Astrocyte (in vitro differentiated cells and primary cell): ENCODE results near the gene CD1D. TPM values are rescaled to one million over a fixed set of nuclear protein-coding genes. Genes with fewer than 3 reads are reported as not detected.

Experiments used
- DNase-seq: peaks from one replicate; pipeline ENCODE4 v3.0.0-alpha.2; 2010; ENCODE audit warnings: low read depth
- FAIRE-seq: peaks from 2 replicates; lab custom pipeline; 2011; peaks lifted over from hg19 to GRCh38; lab: Jason Lieb, UNC
- H2AFZ ChIP-seq: 2 replicates; pipeline ENCODE4 v1.6.0; 2012; ENCODE audit warnings: low read depth, low read length, inconsistent platforms
- H3K27ac ChIP-seq: 2 replicates; pipeline ENCODE4 v1.5.1; 2011; ENCODE audit warnings: low read depth, low read length, inconsistent platforms
- H3K27me3 ChIP-seq: 2 replicates; pipeline ENCODE4 v1.6.0; 2011; ENCODE audit warnings: low read length, inconsistent platforms; ENCODE audit not compliant: insufficient read depth
- H3K36me3 ChIP-seq: 2 replicates; pipeline ENCODE4 v1.5.1; 2011; ENCODE audit warnings: low read length, inconsistent platforms; ENCODE audit not compliant: insufficient read depth
- H3K4me1 ChIP-seq: 2 replicates; pipeline ENCODE4 v1.5.1; 2011; ENCODE audit warnings: low read length, inconsistent platforms; ENCODE audit not compliant: insufficient read depth
- H3K4me2 ChIP-seq: 2 replicates; pipeline ENCODE4 v1.6.0; 2012; ENCODE audit warnings: low read length, inconsistent platforms
- H3K4me3 ChIP-seq: 2 replicates; pipeline ENCODE4 v1.5.1; 2011; ENCODE audit warnings: low read depth, mild to moderate bottlenecking, low read length, inconsistent platforms; ENCODE audit not compliant: insufficient read depth
- H3K79me2 ChIP-seq: 2 replicates; pipeline ENCODE4 v1.6.0; 2012; ENCODE audit warnings: mild to moderate bottlenecking, low read length, inconsistent platforms; ENCODE audit not compliant: insufficient read depth
- H3K9ac ChIP-seq: 2 replicates; pipeline ENCODE4 v1.6.0; 2012; ENCODE audit warnings: mild to moderate bottlenecking, low read length, inconsistent platforms
- H3K9me3 ChIP-seq: 2 replicates; pipeline ENCODE4 v1.5.1; 2012; ENCODE audit warnings: low read depth, mild to moderate bottlenecking, low read length, inconsistent platforms; ENCODE audit not compliant: insufficient read depth
- H4K20me1 ChIP-seq: 2 replicates; pipeline ENCODE4 v1.6.0; 2012; ENCODE audit warnings: low read length, inconsistent platforms; ENCODE audit not compliant: insufficient read depth
- H3K27ac Mint-ChIP-seq: one replicate; pipeline ENCODE4 v1.8.0; 2021; ENCODE audit warnings: mild to moderate bottlenecking, mixed read lengths; ENCODE audit not compliant: unreplicated experiment
- H3K27me3 Mint-ChIP-seq: one replicate; pipeline ENCODE4 v1.8.0; 2021; ENCODE audit warnings: low read depth, mixed read lengths; ENCODE audit not compliant: unreplicated experiment
- H3K36me3 Mint-ChIP-seq: one replicate; pipeline ENCODE4 v1.8.0; 2021; ENCODE audit warnings: low read depth, mixed read lengths; ENCODE audit not compliant: unreplicated experiment
- H3K4me1 Mint-ChIP-seq: one replicate; pipeline ENCODE4 v1.8.0; 2021; ENCODE audit warnings: low read depth, mixed read lengths; ENCODE audit not compliant: unreplicated experiment
- H3K4me3 Mint-ChIP-seq: one replicate; pipeline ENCODE4 v1.8.0; 2021; ENCODE audit warnings: mild to moderate bottlenecking, moderate library complexity, mixed read lengths; ENCODE audit not compliant: unreplicated experiment
- H3K9me3 Mint-ChIP-seq: one replicate; pipeline ENCODE4 v1.8.0; 2021; ENCODE audit warnings: mild to moderate bottlenecking, mixed read lengths; ENCODE audit not compliant: unreplicated experiment
- EZH2 ChIP-seq: IDR thresholded peaks from 2 replicates; pipeline ENCODE4 v1.6.1; 2012; ENCODE audit warnings: mild to moderate bottlenecking, low read length, inconsistent platforms; ENCODE audit not compliant: insufficient read depth
- total RNA-seq: library from RNA; stranded (reverse); gene quantifications from 2 replicates; pipeline ENCODE4 v1.2.1, GENCODE V29; 2021
- TF ChIP-seq, protein P1 (sequence below): IDR thresholded peaks from 2 replicates; pipeline ENCODE4 v1.5.1; 2011; ENCODE audit warnings: low read depth, mild to moderate bottlenecking, inconsistent platforms, low read length, moderate library complexity; ENCODE audit not compliant: insufficient read depth

CD1D gene
- total RNA-seq, 1 donor from 2014 or later: 0.18 TPM

DNA sequence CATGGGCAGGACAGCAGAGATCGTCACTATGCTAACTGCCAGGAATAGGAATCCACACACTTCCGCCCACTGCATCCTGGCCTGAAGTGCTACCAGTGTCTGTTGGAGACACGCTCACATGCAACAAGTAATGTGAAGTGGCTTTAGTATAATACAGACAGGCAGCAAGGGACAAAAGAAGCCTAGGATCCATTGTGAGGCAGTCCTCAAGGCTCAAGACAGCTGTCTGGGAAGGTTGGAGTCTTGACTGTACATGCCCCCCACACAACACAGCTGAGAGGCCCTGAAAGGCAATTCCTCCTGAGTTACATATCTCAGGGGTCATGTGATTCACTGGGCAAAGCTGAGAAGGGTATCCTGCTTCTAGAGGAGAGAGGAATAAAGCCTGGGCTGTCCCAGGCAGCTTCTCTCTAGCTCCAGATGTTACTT lies 39.9 kb upstream of the CD1D start:
- Histone ChIP-seq H3K4me1 (no peaks in the 10 kb centered on the region), H3K36me3 (no peaks in the 10 kb centered on the region), H4K20me1 (no peaks in the 10 kb centered on the region), H3K27ac (no peak overlapping the region), H3K4me3 (no peak overlapping the region), H3K9me3 (no peaks in the 10 kb centered on the region), H3K79me2 (no peaks in the 10 kb centered on the region), H3K27me3 (peaks cover 3% of the 10 kb centered on the region), H3K4me2 (no peak overlapping the region), H2AFZ (peak overlapping the region; percentile 42), H3K9ac (no peak overlapping the region)
- H3K4me3 Mint-ChIP-seq: no peak overlapping the region
- no peaks in the 10 kb centered on the region for H3K36me3 Mint-ChIP-seq
- FAIRE-seq (no peak), DNase-seq (no peak)
- peaks cover 7% of the 10 kb centered on the region for H3K4me1 Mint-ChIP-seq
- no peak overlapping the region for H3K27ac Mint-ChIP-seq
- no peak for TF ChIP-seq EZH2
- TF ChIP-seq, protein P1, sequence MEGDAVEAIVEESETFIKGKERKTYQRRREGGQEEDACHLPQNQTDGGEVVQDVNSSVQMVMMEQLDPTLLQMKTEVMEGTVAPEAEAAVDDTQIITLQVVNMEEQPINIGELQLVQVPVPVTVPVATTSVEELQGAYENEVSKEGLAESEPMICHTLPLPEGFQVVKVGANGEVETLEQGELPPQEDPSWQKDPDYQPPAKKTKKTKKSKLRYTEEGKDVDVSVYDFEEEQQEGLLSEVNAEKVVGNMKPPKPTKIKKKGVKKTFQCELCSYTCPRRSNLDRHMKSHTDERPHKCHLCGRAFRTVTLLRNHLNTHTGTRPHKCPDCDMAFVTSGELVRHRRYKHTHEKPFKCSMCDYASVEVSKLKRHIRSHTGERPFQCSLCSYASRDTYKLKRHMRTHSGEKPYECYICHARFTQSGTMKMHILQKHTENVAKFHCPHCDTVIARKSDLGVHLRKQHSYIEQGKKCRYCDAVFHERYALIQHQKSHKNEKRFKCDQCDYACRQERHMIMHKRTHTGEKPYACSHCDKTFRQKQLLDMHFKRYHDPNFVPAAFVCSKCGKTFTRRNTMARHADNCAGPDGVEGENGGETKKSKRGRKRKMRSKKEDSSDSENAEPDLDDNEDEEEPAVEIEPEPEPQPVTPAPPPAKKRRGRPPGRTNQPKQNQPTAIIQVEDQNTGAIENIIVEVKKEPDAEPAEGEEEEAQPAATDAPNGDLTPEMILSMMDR: no peak
- H3K27me3 Mint-ChIP-seq: no peaks in the 10 kb centered on the region
- H3K9me3 Mint-ChIP-seq: no peaks in the 10 kb centered on the region

DNA sequence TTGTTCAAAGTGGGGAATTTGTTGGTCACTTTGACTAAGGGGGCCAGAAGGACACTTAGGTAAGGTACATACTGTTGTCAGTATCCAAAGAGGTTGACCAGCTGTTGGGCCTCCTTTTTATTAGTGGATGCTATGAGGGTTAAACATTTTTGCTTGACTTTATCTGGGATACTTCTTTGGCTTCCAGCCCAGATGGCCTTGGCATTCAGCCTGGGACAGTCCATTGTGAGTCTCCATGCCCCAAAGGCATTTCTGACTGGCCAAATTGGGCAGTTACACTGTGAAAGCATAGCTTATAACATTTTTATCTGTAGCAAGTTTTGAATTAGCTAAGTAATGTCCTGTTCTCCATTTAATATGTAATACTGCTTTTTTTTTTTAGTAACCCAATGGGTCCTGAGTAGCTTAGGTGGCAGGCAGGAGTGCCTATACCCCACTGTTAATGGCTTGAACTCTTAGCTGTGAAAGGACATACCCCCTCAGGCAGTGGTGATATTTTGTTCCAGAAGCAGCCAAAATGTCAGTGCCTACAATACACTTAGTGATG lies 35.4 kb upstream of the CD1D start:
- no peaks in the 10 kb centered on the region for H3K36me3 Mint-ChIP-seq
- H3K27me3 ChIP-seq: no peaks in the 10 kb centered on the region
- TF ChIP-seq, protein P1: no peak
- no peak for TF ChIP-seq EZH2
- no peak overlapping the region for H3K4me3 ChIP-seq
- no peak overlapping the region for H3K4me2 ChIP-seq
- H3K4me1 ChIP-seq: peaks cover 10% of the 10 kb centered on the region
- no peaks in the 10 kb centered on the region for H4K20me1 ChIP-seq
- no peak for FAIRE-seq
- no peak overlapping the region for H3K27ac ChIP-seq
- no peaks in the 10 kb centered on the region for H3K9me3 ChIP-seq
- H3K79me2 ChIP-seq: no peaks in the 10 kb centered on the region
- no peaks in the 10 kb centered on the region for H3K36me3 ChIP-seq
- H3K4me1 Mint-ChIP-seq: peaks cover 13% of the 10 kb centered on the region
- H3K27ac Mint-ChIP-seq: no peak overlapping the region
- H3K4me3 Mint-ChIP-seq: no peak overlapping the region
- DNase-seq: peak; percentile 3
- H2AFZ ChIP-seq: no peak overlapping the region
- H3K27me3 Mint-ChIP-seq: peaks cover 1% of the 10 kb centered on the region
- H3K9ac ChIP-seq: no peak overlapping the region
- H3K9me3 Mint-ChIP-seq: no peaks in the 10 kb centered on the region

- H3K9me3 ChIP-seq: no peaks in the 10 kb centered on the region
- no peaks in the 10 kb centered on the region for H3K36me3 ChIP-seq
- Mint-ChIP-seq H3K9me3 (no peaks in the 10 kb centered on the region), H3K4me3 (no peak overlapping the region), H3K27ac (peak overlapping the region; percentile 60), H3K36me3 (no peaks in the 10 kb centered on the region), H3K27me3 (peaks cover 1% of the 10 kb centered on the region), H3K4me1 (peaks cover 7% of the 10 kb centered on the region)
- H3K79me2 ChIP-seq: no peaks in the 10 kb centered on the region
- H2AFZ ChIP-seq: peak overlapping the region; percentile 0
- H3K27ac ChIP-seq: no peak overlapping the region
- no peak overlapping the region for H3K4me3 ChIP-seq
- H3K9ac ChIP-seq: no peak overlapping the region
- TF ChIP-seq EZH2: no peak
- TF ChIP-seq, protein P1: no peak
- FAIRE-seq: no peak
- H3K4me1 ChIP-seq: peaks cover 10% of the 10 kb centered on the region
- H3K27me3 ChIP-seq: no peaks in the 10 kb centered on the region
- peak; percentile 13 for DNase-seq
- H3K4me2 ChIP-seq: peak overlapping the region; percentile 36
- H4K20me1 ChIP-seq: no peaks in the 10 kb centered on the region
These were observed 34.5 kb upstream of the CD1D start for GRCh38 chr1:158146165-158146564.
